Left ventricle myocardium inferior (tissue), 1 donor: Measurements from ENCODE around the gene NXPH4. TPM values are rescaled to one million over a fixed set of nuclear protein-coding genes. Genes with fewer than 3 reads are reported as not detected.
A peak's percentile ranks its signal among the peaks of the same experiment; 100 is the strongest.

ENCODE experiments used
- DNase-seq: peaks from one replicate; pipeline ENCODE4 v3.0.0-alpha.2; 2020
- H3K27ac ChIP-seq: fragments of 200-600 bp; replicated peaks from 2 replicates; pipeline ENCODE4 v1.8.0; 2021
- H3K27me3 ChIP-seq: fragments of 200-600 bp; 2 replicates; pipeline ENCODE4 v1.8.0; 2021; ENCODE audit warnings: low read depth
- H3K36me3 ChIP-seq: fragments of 200-600 bp; 2 replicates; pipeline ENCODE4 v1.8.0; 2021
- H3K4me1 ChIP-seq: fragments of 200-600 bp; 2 replicates; pipeline ENCODE4 v1.8.0; 2021
- H3K4me3 ChIP-seq: fragments of 200-600 bp; 2 replicates; pipeline ENCODE4 v1.8.0; 2021; ENCODE audit warnings: mild to moderate bottlenecking, moderate library complexity
- H3K9me3 ChIP-seq: fragments of 200-600 bp; replicated peaks from 2 replicates; pipeline ENCODE4 v1.8.0; 2021
- CTCF ChIP-seq: fragments of 200-600 bp; IDR thresholded peaks from 2 replicates; pipeline ENCODE4 v1.8.0; 2021; ENCODE audit warnings: antibody characterized with exemption, mild to moderate bottlenecking, borderline replicate concordance
- intact Hi-C: fragments of 100-400 bp; cut with micrococcal nuclease; formaldehyde crosslinking; loops from one replicate; pipeline ENCODE4 v1.11.0; 2022
- total RNA-seq: library from RNA; stranded (reverse); fragmentation: NEBNext Ultra II Directional; extraction: Animal tissue kit (Norgen Biotek cat#: 25700); gene quantifications from one replicate; pipeline ENCODE4 v1.2.1, GENCODE V29; 2021
- donor health status: DM: no; HTN: yes; CAD: no; lungs with severe emphysema.

The NXPH4 gene
- total RNA-seq, 1 donor from 2014 or later = 0.44 TPM

- H3K9me3 ChIP-seq = no peaks in the 10 kb centered on the region
- TF ChIP-seq CTCF = no peak
- peaks cover 34% of the 10 kb centered on the region for H3K27me3 ChIP-seq
- peaks cover 38% of the 10 kb centered on the region for H3K36me3 ChIP-seq
- intact Hi-C loops = no loop called here
- H3K4me1 ChIP-seq = peaks cover 56% of the 10 kb centered on the region
- peak; percentile 11 for DNase-seq
- H3K27ac ChIP-seq = peak overlapping the region; percentile 83
- H3K4me3 ChIP-seq = peak overlapping the region; percentile 83
Observed at GRCh38 chr12:57230381-57231155, 14.0 kb downstream of the NXPH4 start.

- no peak overlapping the region for H3K27ac ChIP-seq
- DNase-seq = peak; percentile 5
- intact Hi-C loops = no loop called here
- H3K4me3 ChIP-seq = peak overlapping the region; percentile 83
- H3K36me3 ChIP-seq = peaks cover 38% of the 10 kb centered on the region
- H3K4me1 ChIP-seq = peaks cover 53% of the 10 kb centered on the region
- no peak for TF ChIP-seq CTCF
- H3K9me3 ChIP-seq = no peaks in the 10 kb centered on the region
- H3K27me3 ChIP-seq = peaks cover 34% of the 10 kb centered on the region
Observed at GRCh38 chr12:57231276-57232021, 14.9 kb downstream of the NXPH4 start.

DNA sequence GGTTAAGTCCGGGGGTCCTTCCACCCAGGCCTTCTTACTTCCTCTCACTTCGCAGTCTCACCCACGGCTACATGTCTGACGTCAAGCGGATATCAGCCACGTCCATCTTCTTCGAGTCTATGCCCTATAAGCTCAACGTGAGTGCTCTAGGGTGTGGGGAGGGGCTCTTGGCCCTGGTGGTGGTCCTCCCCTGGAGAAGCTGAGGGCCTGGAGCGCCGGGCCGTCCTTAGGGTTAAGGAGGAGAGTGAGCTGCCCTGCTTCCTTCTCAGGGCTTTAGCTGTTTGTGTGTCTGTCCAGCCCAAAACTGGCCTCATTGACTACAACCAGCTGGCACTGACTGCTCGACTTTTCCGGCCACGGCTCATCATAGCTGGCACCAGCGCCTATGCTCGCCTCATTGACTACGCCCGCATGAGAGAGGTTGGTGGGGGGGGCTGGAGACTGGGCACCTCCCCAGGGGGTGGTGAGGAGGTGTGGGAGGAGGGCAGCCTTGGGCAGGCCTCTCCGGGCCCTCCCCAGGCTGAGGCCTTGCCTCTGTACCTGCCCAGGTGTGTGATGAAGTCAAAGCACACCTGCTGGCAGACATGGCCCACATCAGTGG is 15.7 kb downstream of the NXPH4 start:
- peaks cover 50% of the 10 kb centered on the region for H3K4me1 ChIP-seq
- no peak overlapping the region for H3K4me3 ChIP-seq
- peaks cover 38% of the 10 kb centered on the region for H3K36me3 ChIP-seq
- H3K9me3 ChIP-seq = no peaks in the 10 kb centered on the region
- no peak for DNase-seq
- TF ChIP-seq CTCF = no peak
- peaks cover 34% of the 10 kb centered on the region for H3K27me3 ChIP-seq
- no peak overlapping the region for H3K27ac ChIP-seq
- intact Hi-C loops = no loop called here

DNA sequence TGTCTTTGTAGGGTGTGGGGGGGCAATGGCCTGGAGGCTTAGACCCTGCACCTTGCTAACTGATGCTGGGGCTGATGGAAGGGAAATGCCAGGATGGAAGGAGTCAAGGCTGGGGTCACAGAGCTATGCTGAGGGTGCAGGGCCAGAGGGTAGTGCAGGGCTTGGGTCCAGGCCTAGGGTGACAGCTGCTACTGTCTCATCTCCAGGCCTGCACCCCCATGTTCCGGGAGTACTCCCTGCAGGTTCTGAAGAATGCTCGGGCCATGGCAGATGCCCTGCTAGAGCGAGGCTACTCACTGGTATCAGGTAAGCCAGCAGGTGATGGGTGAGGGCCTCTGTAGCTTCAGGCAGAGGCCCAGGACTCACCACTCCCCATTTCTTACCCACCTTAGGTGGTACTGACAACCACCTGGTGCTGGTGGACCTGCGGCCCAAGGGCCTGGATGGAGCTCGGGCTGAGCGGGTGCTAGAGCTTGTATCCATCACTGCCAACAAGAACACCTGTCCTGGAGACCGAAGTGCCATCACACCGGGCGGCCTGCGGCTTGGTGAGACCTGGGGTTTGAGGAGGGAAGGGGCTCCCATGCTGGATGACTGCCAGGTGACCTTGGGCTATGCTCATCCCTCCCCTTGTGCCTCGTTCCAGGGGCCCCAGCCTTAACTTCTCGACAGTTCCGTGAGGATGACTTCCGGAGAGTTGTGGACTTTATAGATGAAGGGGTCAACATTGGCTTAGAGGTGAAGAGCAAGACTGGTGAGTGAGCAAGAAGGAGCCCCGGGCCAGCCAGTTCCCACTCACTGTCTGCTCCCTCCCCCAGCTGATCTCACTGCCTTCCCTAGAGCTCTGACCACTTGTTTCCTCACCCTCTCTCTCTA is 17.0 kb downstream of the NXPH4 start:
- Histone ChIP-seq H3K36me3 (peaks cover 38% of the 10 kb centered on the region), H3K27ac (peak overlapping the region; percentile 83), H3K27me3 (peaks cover 42% of the 10 kb centered on the region), H3K4me3 (no peak overlapping the region), H3K4me1 (peaks cover 64% of the 10 kb centered on the region), H3K9me3 (no peaks in the 10 kb centered on the region)
- no peak for TF ChIP-seq CTCF
- intact Hi-C loops = no loop called here
- peak; percentile 18 for DNase-seq

GRCh38 chr12:57234233-57234570 is 17.6 kb downstream of the NXPH4 start:
- H3K4me1 ChIP-seq = peaks cover 65% of the 10 kb centered on the region
- intact Hi-C loops = no loop called here
- TF ChIP-seq CTCF = no peak
- no peaks in the 10 kb centered on the region for H3K9me3 ChIP-seq
- DNase-seq = no peak
- H3K27ac ChIP-seq = peak overlapping the region; percentile 83
- peak overlapping the region; percentile 69 for H3K4me3 ChIP-seq
- peaks cover 45% of the 10 kb centered on the region for H3K27me3 ChIP-seq
- H3K36me3 ChIP-seq = peaks cover 38% of the 10 kb centered on the region
